DOHH2 (cell line): ENCODE data around the gene SRGAP1.

Experiments
- H3F3A ChIP-seq: fragments of 200-600 bp; sonication (generic), shearing (Covaris generic); 2 replicates; pipeline ENCODE4 v1.6.0; 2016; ENCODE audit warnings: antibody characterized with exemption, mild to moderate bottlenecking; ENCODE audit not compliant: control insufficient read depth, insufficient read depth
- H3K27ac ChIP-seq: fragments of 200-600 bp; sonication (generic); 2 replicates; pipeline ENCODE4 v1.5.1; 2014; ENCODE audit warnings: low read depth, mild to moderate bottlenecking, low read length, moderate library complexity
- H3K27me3 ChIP-seq: fragments of 200-600 bp; sonication (generic); 2 replicates; pipeline ENCODE4 v1.6.1; 2014; ENCODE audit warnings: mild to moderate bottlenecking, low read length, mixed read lengths; ENCODE audit not compliant: control insufficient read depth
- H3K36me3 ChIP-seq: fragments of 200-600 bp; sonication (generic); 2 replicates; pipeline ENCODE4 v1.6.1; 2014; ENCODE audit warnings: mild to moderate bottlenecking, low read length, moderate library complexity, mixed read lengths; ENCODE audit not compliant: control insufficient read depth
- H3K4me1 ChIP-seq: fragments of 200-600 bp; sonication (generic); 2 replicates; pipeline ENCODE4 v1.6.1; 2014; ENCODE audit warnings: mild to moderate bottlenecking, low read length, mixed read lengths; ENCODE audit not compliant: control insufficient read depth
- H3K4me2 ChIP-seq: fragments of 200-600 bp; sonication (generic); 2 replicates; pipeline ENCODE4 v1.6.0; 2014; ENCODE audit warnings: mild to moderate bottlenecking, low read length, moderate library complexity
- H3K4me3 ChIP-seq: fragments of 200-600 bp; sonication (generic); 2 replicates; pipeline ENCODE4 v1.5.1; 2014; ENCODE audit warnings: mild to moderate bottlenecking, low read length, mixed read lengths
- H3K79me2 ChIP-seq: fragments of 200-600 bp; sonication (generic); 2 replicates; pipeline ENCODE4 v1.6.1; 2014; ENCODE audit warnings: mild to moderate bottlenecking, low read length, mixed read lengths; ENCODE audit not compliant: control insufficient read depth
- H3K9me2 ChIP-seq: fragments of 200-600 bp; sonication (generic); replicated peaks from 2 replicates; pipeline ENCODE4 v1.6.1; 2014; ENCODE audit warnings: mild to moderate bottlenecking, low read length, mixed read lengths; ENCODE audit not compliant: control insufficient read depth
- H3K9me3 ChIP-seq: fragments of 200-600 bp; sonication (generic); 2 replicates; pipeline ENCODE4 v1.6.1; 2014; ENCODE audit warnings: antibody characterized with exemption, low read length, mixed read lengths; ENCODE audit not compliant: control insufficient read depth, insufficient read depth
- H4K20me1 ChIP-seq: fragments of 200-600 bp; sonication (generic); 2 replicates; pipeline ENCODE4 v1.6.0; 2014; ENCODE audit warnings: low read depth, mild to moderate bottlenecking, antibody characterized with exemption, low read length, moderate library complexity; ENCODE audit not compliant: control insufficient read depth, insufficient read depth
- EZH2phosphoT487 ChIP-seq: fragments of 200-600 bp; sonication (generic); IDR thresholded peaks from 2 replicates; pipeline ENCODE4 v1.6.1; 2017; ENCODE audit warnings: borderline replicate concordance, mild to moderate bottlenecking, antibody characterized with exemption, low read length, moderate library complexity, mixed read lengths
- TF ChIP-seq, protein P1 (sequence below): fragments of 200-600 bp; sonication (generic); IDR thresholded peaks from one replicate; pipeline ENCODE4 v1.5.1; 2014; ENCODE audit warnings: antibody characterized with exemption, mild to moderate bottlenecking, low read depth, low read length; ENCODE audit not compliant: poor library complexity, severe bottlenecking

SRGAP1 gene

DNA sequence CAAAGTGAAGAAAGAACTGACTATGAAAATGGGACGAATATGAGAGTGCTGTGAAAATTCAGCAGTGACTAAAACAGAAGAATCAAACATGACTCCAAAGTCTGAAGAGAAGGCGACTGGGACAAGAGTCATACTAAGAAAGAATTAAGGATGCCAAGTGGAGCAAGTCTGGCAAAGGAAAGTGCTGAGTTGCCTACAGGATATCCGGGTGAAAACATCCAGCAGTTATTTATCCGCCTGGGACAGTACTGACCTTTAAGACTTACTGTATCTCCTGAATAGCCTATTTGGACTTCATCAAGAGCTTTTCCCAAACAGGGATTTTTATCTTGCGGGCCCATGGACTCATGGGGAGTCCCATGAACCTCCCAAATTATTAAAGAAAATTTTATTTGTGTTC, 336.5 kb downstream of the SRGAP1 start:
- Histone ChIP-seq H3K4me1 (no peaks in the 10 kb centered on the region), H3K36me3 (no peaks in the 10 kb centered on the region), H3K27ac (no peak overlapping the region), H3K27me3 (no peaks in the 10 kb centered on the region), H3K9me2 (no peaks in the 10 kb centered on the region), H3K79me2 (no peaks in the 10 kb centered on the region), H3F3A (no peaks in the 10 kb centered on the region), H4K20me1 (no peaks in the 10 kb centered on the region), H3K4me3 (no peak overlapping the region), H3K4me2 (no peak overlapping the region), H3K9me3 (no peaks in the 10 kb centered on the region)
- TF ChIP-seq EZH2phosphoT487: no peak
- TF ChIP-seq, protein P1, sequence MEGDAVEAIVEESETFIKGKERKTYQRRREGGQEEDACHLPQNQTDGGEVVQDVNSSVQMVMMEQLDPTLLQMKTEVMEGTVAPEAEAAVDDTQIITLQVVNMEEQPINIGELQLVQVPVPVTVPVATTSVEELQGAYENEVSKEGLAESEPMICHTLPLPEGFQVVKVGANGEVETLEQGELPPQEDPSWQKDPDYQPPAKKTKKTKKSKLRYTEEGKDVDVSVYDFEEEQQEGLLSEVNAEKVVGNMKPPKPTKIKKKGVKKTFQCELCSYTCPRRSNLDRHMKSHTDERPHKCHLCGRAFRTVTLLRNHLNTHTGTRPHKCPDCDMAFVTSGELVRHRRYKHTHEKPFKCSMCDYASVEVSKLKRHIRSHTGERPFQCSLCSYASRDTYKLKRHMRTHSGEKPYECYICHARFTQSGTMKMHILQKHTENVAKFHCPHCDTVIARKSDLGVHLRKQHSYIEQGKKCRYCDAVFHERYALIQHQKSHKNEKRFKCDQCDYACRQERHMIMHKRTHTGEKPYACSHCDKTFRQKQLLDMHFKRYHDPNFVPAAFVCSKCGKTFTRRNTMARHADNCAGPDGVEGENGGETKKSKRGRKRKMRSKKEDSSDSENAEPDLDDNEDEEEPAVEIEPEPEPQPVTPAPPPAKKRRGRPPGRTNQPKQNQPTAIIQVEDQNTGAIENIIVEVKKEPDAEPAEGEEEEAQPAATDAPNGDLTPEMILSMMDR: no peak

DNA sequence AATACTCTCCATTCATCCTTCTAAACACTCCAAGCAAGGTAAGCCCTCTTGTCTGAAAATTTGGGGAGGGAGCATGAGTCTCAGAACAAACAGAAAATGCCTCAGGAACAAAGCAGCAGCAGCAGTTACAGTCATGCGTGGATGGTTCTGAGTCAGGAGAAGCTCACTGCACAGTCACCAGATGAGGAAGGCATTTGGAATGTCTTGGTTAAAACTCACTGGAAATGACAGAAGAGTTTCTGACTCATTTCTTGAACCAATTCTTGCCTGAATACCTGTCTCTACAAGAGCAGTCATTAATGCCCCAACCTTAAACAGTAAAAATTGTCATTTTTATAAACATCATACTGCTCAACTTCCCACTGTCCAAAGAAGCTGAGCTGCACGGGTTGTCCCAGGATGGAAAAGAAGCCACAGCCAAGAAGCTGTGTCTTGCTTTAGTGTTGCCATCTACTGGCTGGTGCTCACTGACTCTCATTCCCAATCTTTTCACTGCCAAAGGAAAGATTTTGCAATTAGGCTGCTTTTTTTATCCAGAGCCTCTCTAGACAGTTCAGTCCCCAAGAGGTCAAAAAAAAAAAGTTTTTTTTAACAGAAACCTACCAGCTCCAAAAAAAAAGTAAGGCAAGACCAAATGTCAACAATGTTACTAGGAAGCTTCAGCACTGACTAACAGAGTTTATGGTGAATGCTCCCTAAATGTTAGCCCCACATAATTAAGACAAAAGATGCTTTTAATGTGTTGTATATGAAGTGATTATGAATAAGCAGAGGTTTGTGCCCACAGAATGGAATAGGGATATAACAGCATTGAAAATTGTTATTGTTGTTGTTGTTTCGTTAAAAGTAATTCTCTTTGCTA, 337.2 kb downstream of the SRGAP1 start:
- Histone ChIP-seq H3K27me3 (no peaks in the 10 kb centered on the region), H3K4me2 (no peak overlapping the region), H3K4me3 (no peak overlapping the region), H3K36me3 (no peaks in the 10 kb centered on the region), H4K20me1 (no peaks in the 10 kb centered on the region), H3K27ac (no peak overlapping the region), H3K9me2 (no peaks in the 10 kb centered on the region), H3F3A (no peaks in the 10 kb centered on the region), H3K4me1 (no peaks in the 10 kb centered on the region), H3K79me2 (no peaks in the 10 kb centered on the region), H3K9me3 (no peaks in the 10 kb centered on the region)
- TF ChIP-seq EZH2phosphoT487: no peak
- TF ChIP-seq, protein P1: peak; percentile 58

DNA sequence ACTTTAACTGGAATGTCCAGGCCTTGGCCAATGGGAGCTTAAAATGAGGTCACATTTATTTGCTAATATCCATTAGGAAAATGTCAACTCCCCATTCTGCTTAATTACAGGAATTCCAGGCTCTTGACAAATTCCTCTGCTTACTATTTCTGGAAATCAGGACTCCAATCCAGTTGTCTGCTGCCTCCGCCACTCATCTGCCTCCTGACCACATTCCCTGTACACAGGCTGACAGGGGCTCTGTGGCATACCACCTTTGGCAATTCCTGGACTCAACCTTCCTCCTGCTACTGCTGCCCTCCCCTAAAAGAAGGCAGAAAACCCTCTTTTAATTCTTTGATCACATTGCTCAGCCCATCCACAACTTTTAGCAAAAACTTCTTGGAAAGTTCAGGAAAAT, 339.7 kb downstream of the SRGAP1 start:
- Histone ChIP-seq H4K20me1 (no peaks in the 10 kb centered on the region), H3K36me3 (no peaks in the 10 kb centered on the region), H3K4me2 (no peak overlapping the region), H3K4me3 (no peak overlapping the region), H3K4me1 (no peaks in the 10 kb centered on the region), H3K27me3 (no peaks in the 10 kb centered on the region), H3K27ac (no peak overlapping the region), H3F3A (no peaks in the 10 kb centered on the region), H3K79me2 (no peaks in the 10 kb centered on the region), H3K9me3 (no peaks in the 10 kb centered on the region), H3K9me2 (no peaks in the 10 kb centered on the region)
- TF ChIP-seq, protein P1: no peak
- TF ChIP-seq EZH2phosphoT487: no peak
